HepG2 (cell line): ENCODE data around the gene KRTAP10-2. TPM values are rescaled to one million over a fixed set of nuclear protein-coding genes. Genes with fewer than 3 reads are reported as not detected.

Source experiments
- BORCS8-MEF2B ChIP-seq: sonication (generic); formaldehyde crosslinking; IDR thresholded peaks from 2 replicates; pipeline ENCODE4 v1.8.0; 2022; ENCODE audit warnings: mild to moderate bottlenecking, missing genetic modification reagents
- CHD4 ChIP-seq: fragments of 200-600 bp; sonication (generic); IDR thresholded peaks from 2 replicates; pipeline ENCODE4 v1.7.0; 2017; ENCODE audit warnings: mild to moderate bottlenecking, low read length, borderline replicate concordance
- ESRRA ChIP-seq: sonication (generic); formaldehyde crosslinking; IDR thresholded peaks from 2 replicates; pipeline ENCODE4 v1.5.1; 2020; ENCODE audit warnings: mild to moderate bottlenecking, low read depth, missing genetic modification reagents
- FOSL2 ChIP-seq: sonication (generic); formaldehyde crosslinking; IDR thresholded peaks from 2 replicates; pipeline ENCODE4 v1.4.0; 2020; ENCODE audit warnings: missing genetic modification reagents
- FOXP4 ChIP-seq: sonication (generic); formaldehyde crosslinking; IDR thresholded peaks from 2 replicates; pipeline ENCODE4 v1.4.0; 2020; ENCODE audit warnings: missing genetic modification reagents
- HMG20B ChIP-seq: conservative IDR thresholded peaks from 2 replicates; pipeline ENCODE4 v1.6.1; 2016; ENCODE audit warnings: missing genetic modification reagents, missing compliant biosample characterization
- HNF4A ChIP-seq: sonication (generic); formaldehyde crosslinking; IDR thresholded peaks from 2 replicates; pipeline ENCODE4 v1.4.0; 2020; ENCODE audit warnings: missing genetic modification reagents
- HNRNPLL ChIP-seq: fragments of 200-400 bp; formaldehyde crosslinking; IDR thresholded peaks from 2 replicates; pipeline ENCODE4 v1.6.1; 2017; ENCODE audit warnings: mild to moderate bottlenecking, low read depth, low read length; ENCODE audit not compliant: poor library complexity, severe bottlenecking
- MEIS1 ChIP-seq: sonication (generic); formaldehyde crosslinking; IDR thresholded peaks from 2 replicates; pipeline ENCODE4 v1.9.0; 2021; ENCODE audit warnings: mild to moderate bottlenecking, missing genetic modification reagents, moderate library complexity, borderline replicate concordance
- REXO4 ChIP-seq: sonication (generic); formaldehyde crosslinking; IDR thresholded peaks from 2 replicates; pipeline ENCODE4 v1.8.0; 2022; ENCODE audit warnings: missing genetic modification reagents, mild to moderate bottlenecking, borderline replicate concordance
- TARDBP ChIP-seq: sonication (generic); formaldehyde crosslinking; IDR thresholded peaks from 2 replicates; pipeline ENCODE4 v1.8.0; 2022; ENCODE audit warnings: mild to moderate bottlenecking, missing genetic modification reagents
- TEAD3 ChIP-seq: optimal IDR thresholded peaks from 2 replicates; pipeline ENCODE3; 2016; ENCODE audit warnings: borderline replicate concordance
- ZNF232 ChIP-seq: sonication (generic); formaldehyde crosslinking; IDR thresholded peaks from 2 replicates; pipeline ENCODE4 v1.4.0; 2020; ENCODE audit warnings: missing genetic modification reagents, borderline replicate concordance
- ZNF263 ChIP-seq: sonication (generic); formaldehyde crosslinking; IDR thresholded peaks from 2 replicates; pipeline ENCODE4 v1.4.0; 2020; ENCODE audit warnings: missing genetic modification reagents
- ZNF543 ChIP-seq: sonication (generic); formaldehyde crosslinking; IDR thresholded peaks from 2 replicates; pipeline ENCODE4 v1.4.0; 2020; ENCODE audit warnings: mild to moderate bottlenecking, missing genetic modification reagents
- ZNF547 ChIP-seq: sonication (generic); formaldehyde crosslinking; IDR thresholded peaks from 2 replicates; pipeline ENCODE4 v1.5.1; 2020; ENCODE audit warnings: mild to moderate bottlenecking, missing genetic modification reagents
- ZNF792 ChIP-seq: IDR thresholded peaks from 2 replicates; pipeline ENCODE4 v1.6.1; 2016
- polyA plus RNA-seq, 8 experiments: library from polyadenylated mRNA; depleted of rRNA in 3 of 8; stranded (reverse) in 7 of 8; unstranded in 1 of 8; fragments of >200 nt; fragmentation: Illumina TruSeq in 4 of 8; extraction: Trizol in 4 of 8; gene quantifications; 2 replicates each; pipeline versions ENCODE4 v1.2.1 to v1.2.3, GENCODE V29; 2011 to 2016; ENCODE audit warnings: low read depth in 4 of 8, missing spikeins in 1 of 8, mixed read lengths in 1 of 8; ENCODE audit not compliant: insufficient read depth in 1 of 8
- total RNA-seq, 5 experiments: library from RNA; depleted of rRNA; stranded (reverse); fragments of >200 nt; fragmentation: Illumina TruSeq; extraction: Trizol; gene quantifications; 2 replicates each; pipeline ENCODE4 v1.2.3, GENCODE V29; 2016; ENCODE audit warnings: low read depth in 1 of 5
- TF ChIP-seq, protein P1 (sequence below): sonication (generic); formaldehyde crosslinking; conservative IDR thresholded peaks from 2 replicates; pipeline ENCODE4 v1.4.0; 2020; ENCODE audit warnings: mild to moderate bottlenecking, missing genetic modification reagents, moderate library complexity
- TF ChIP-seq, protein P2 (sequence below): sonication (generic); formaldehyde crosslinking; IDR thresholded peaks from 2 replicates; pipeline ENCODE4 v1.5.0; 2020; ENCODE audit warnings: missing genetic modification reagents

KRTAP10-2 gene
- total and polyA plus RNA-seq, 2 of the 13 experiments (the other 11 are each of a cell fraction or from before 2014, with no cell fraction given), result not detected

GRCh38 chr21:44510508-44511218 is 40.6 kb downstream of the KRTAP10-2 start (continued):
- TF ChIP-seq MEIS1 (0 out of 2 replicates have a peak, but pooled peaks have one; percentile 44), HNF4A (CRISPR knock-in tag) (peak; percentile 34; the same call in 1 of the 2 replicates), TEAD3 (no peak), ZNF263 (CRISPR knock-in tag) (0 out of 2 replicates have a peak, but pooled peaks have one; percentile 39), ZNF232 (CRISPR knock-in tag) (peak; percentile 35; the same call in 1 of the 2 replicates), CHD4 (0 out of 2 replicates have a peak, but pooled peaks have one; percentile 59), FOXP4 (CRISPR knock-in tag) (0 out of 2 replicates have a peak, but pooled peaks have one; percentile 13), ZNF792 (CRISPR knock-in tag) (0 out of 2 replicates have a peak, but pooled peaks have one; percentile 47), ZNF547 (CRISPR knock-in tag) (0 out of 2 replicates have a peak, but pooled peaks have one; percentile 74), ESRRA (CRISPR knock-in tag) (peak; percentile 52; the same call in 1 of the 2 replicates), BORCS8-MEF2B (0 out of 2 replicates have a peak, but pooled peaks have one; percentile 37), TARDBP (CRISPR knock-in tag) (0 out of 2 replicates have a peak, but pooled peaks have one; percentile 12), ZNF543 (CRISPR knock-in tag) (peak; percentile 60; the same call in 1 of the 2 replicates), HNRNPLL (peak; percentile 36), REXO4 (no peak), HMG20B (CRISPR knock-in tag) (no peak), FOSL2 (CRISPR knock-in tag) (0 out of 2 replicates have a peak, but pooled peaks have one; percentile 4)
- TF ChIP-seq, protein P1, sequence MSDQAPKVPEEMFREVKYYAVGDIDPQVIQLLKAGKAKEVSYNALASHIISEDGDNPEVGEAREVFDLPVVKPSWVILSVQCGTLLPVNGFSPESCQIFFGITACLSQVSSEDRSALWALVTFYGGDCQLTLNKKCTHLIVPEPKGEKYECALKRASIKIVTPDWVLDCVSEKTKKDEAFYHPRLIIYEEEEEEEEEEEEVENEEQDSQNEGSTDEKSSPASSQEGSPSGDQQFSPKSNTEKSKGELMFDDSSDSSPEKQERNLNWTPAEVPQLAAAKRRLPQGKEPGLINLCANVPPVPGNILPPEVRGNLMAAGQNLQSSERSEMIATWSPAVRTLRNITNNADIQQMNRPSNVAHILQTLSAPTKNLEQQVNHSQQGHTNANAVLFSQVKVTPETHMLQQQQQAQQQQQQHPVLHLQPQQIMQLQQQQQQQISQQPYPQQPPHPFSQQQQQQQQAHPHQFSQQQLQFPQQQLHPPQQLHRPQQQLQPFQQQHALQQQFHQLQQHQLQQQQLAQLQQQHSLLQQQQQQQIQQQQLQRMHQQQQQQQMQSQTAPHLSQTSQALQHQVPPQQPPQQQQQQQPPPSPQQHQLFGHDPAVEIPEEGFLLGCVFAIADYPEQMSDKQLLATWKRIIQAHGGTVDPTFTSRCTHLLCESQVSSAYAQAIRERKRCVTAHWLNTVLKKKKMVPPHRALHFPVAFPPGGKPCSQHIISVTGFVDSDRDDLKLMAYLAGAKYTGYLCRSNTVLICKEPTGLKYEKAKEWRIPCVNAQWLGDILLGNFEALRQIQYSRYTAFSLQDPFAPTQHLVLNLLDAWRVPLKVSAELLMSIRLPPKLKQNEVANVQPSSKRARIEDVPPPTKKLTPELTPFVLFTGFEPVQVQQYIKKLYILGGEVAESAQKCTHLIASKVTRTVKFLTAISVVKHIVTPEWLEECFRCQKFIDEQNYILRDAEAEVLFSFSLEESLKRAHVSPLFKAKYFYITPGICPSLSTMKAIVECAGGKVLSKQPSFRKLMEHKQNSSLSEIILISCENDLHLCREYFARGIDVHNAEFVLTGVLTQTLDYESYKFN (CRISPR knock-in tag), result 0 out of 2 replicates have a peak, but pooled peaks have one; percentile 18
- TF ChIP-seq, protein P2, sequence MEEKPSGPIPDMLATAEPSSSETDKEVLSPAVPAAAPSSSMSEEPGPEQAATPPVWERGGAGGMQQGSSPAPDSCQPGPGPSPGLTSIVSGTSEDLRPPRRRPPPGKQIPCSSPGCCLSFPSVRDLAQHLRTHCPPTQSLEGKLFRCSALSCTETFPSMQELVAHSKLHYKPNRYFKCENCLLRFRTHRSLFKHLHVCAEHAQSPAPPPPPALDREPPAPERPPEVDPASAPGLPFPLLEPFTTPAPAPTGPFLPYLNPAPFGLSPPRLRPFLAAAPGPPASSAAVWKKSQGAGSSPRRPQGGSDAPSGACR, result 0 out of 2 replicates have a peak, but pooled peaks have one; percentile 22
